ENCODE measurements around the gene KLHDC1.
A peak's percentile ranks its signal among the peaks of the same experiment; 100 is the strongest.
"Not testable (repeated sequence)": the region's sequence is repeated elsewhere in the genome, so short reads cannot be mapped to it uniquely, and the experiment has no call there.

The KLHDC1 gene

GRCh38 chr14:49692193-49692757 lies 645 bp upstream of the KLHDC1 start:
- H3K4me3 ChIP-seq (ENCODE audit: low read depth in 1 of 2, low read length in 2 of 2): peak overlapping the region in 1 of 2 experiments; percentile 80; a peak in 2 of 4 replicates
- H3K27ac ChIP-seq (ENCODE audit: low read length): peak overlapping the region; percentile 76
- H2AFZ ChIP-seq (ENCODE audit: low read depth, low read length): peak overlapping the region; percentile 90
- no peak for DNase-seq
- peaks cover 20% of the 10 kb centered on the region for H3K79me2 ChIP-seq (ENCODE audit: insufficient read depth, low read length)
- no peaks in the 10 kb centered on the region for H4K20me1 ChIP-seq (ENCODE audit: insufficient read depth, low read length)
- H3K4me2 ChIP-seq (ENCODE audit: insufficient read depth, low read length): peak overlapping the region; percentile 72
- ATAC-seq (ENCODE audit: insufficient read depth, low read depth): no peak
- H3K4me1 ChIP-seq (ENCODE audit: insufficient read depth, low read length): peaks cover 37% of the 10 kb centered on the region
- no peaks in the 10 kb centered on the region for H3K9me3 ChIP-seq (ENCODE audit: insufficient read depth, low read length, severe bottlenecking)
- H3K9ac ChIP-seq (ENCODE audit: low read depth, low read length): peak overlapping the region; percentile 73
- no peaks in the 10 kb centered on the region; the same call in 1 of the 2 replicates for H3K36me3 ChIP-seq (ENCODE audit: insufficient read depth, low read length)
- TF ChIP-seq EZH2 (IDR thresholded peaks at IDR 0.05; ENCODE audit: borderline replicate concordance, low read depth, low read length, severe bottlenecking) (no peak), CTCF (IDR thresholded peaks at IDR 0.05; ENCODE audit: borderline replicate concordance, extremely low read depth, low read length, poor library complexity, severe bottlenecking) (no peak)
- no peaks in the 10 kb centered on the region for H3K27me3 ChIP-seq (ENCODE audit: insufficient read depth, low read length, poor library complexity)

GRCh38 chr14:49693735-49694124 lies 810 bp downstream of the KLHDC1 start:
- peak overlapping the region; percentile 38 to 80; a peak in 3 of 4 replicates for H3K4me3 ChIP-seq (ENCODE audit: low read depth in 1 of 2, low read length in 2 of 2)
- peaks cover 28% of the 10 kb centered on the region for H3K4me1 ChIP-seq (ENCODE audit: insufficient read depth, low read length)
- not testable (repeated sequence) for H3K36me3 ChIP-seq (ENCODE audit: insufficient read depth, low read length); ATAC-seq (ENCODE audit: insufficient read depth, low read depth); H4K20me1 ChIP-seq (ENCODE audit: insufficient read depth, low read length); H3K9me3 ChIP-seq (ENCODE audit: insufficient read depth, low read length, severe bottlenecking); H3K27me3 ChIP-seq (ENCODE audit: insufficient read depth, low read length, poor library complexity); H3K79me2 ChIP-seq (ENCODE audit: insufficient read depth, low read length)
- peak overlapping the region; percentile 76; the same call in 1 of the 2 replicates for H3K27ac ChIP-seq (ENCODE audit: low read length)
- peak; percentile 49 for DNase-seq
- peak overlapping the region; percentile 90 for H2AFZ ChIP-seq (ENCODE audit: low read depth, low read length)
- peak overlapping the region; percentile 73 for H3K9ac ChIP-seq (ENCODE audit: low read depth, low read length)
- H3K4me2 ChIP-seq (ENCODE audit: insufficient read depth, low read length): peak overlapping the region; percentile 72

- TF ChIP-seq CTCF (IDR thresholded peaks at IDR 0.05; ENCODE audit: borderline replicate concordance, extremely low read depth, low read length, poor library complexity, severe bottlenecking): no peak
- no peak for TF ChIP-seq EZH2 (IDR thresholded peaks at IDR 0.05; ENCODE audit: borderline replicate concordance, low read depth, low read length, severe bottlenecking)
- DNase-seq: no peak
Measured at GRCh38 chr14:49702725-49703124, 9.8 kb downstream of the KLHDC1 start.

DNA sequence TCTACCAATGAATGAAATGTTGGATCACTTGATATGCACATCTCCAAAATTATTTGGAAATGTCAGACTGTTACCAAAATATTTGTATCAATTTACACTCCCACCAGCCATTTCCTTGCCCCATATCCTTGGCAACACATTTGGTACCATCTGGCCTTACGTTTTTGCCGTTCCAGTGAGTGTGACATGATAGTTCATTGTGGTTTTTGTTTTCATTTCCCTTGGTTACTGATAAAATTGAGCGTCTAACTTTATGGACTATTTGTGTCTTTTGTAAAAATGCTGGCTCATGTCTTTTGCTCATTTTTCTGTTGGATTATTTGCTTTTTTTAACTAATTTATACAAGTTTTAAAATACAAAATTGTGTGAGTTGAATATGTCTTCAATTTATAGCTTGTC lies 11.0 kb downstream of the KLHDC1 start:
- Histone ChIP-seq H3K36me3 (ENCODE audit: insufficient read depth, low read length) (no peaks in the 10 kb centered on the region), H3K79me2 (ENCODE audit: insufficient read depth, low read length) (no peaks in the 10 kb centered on the region), H4K20me1 (ENCODE audit: insufficient read depth, low read length) (no peaks in the 10 kb centered on the region), H3K9me3 (ENCODE audit: insufficient read depth, low read length, severe bottlenecking) (no peaks in the 10 kb centered on the region), H3K4me1 (ENCODE audit: insufficient read depth, low read length) (no peaks in the 10 kb centered on the region), H2AFZ (ENCODE audit: low read depth, low read length) (no peak overlapping the region), H3K4me3 (ENCODE audit: low read depth in 1 of 2, low read length in 2 of 2) (no peak overlapping the region), H3K4me2 (ENCODE audit: insufficient read depth, low read length) (no peak overlapping the region), H3K27me3 (ENCODE audit: insufficient read depth, low read length, poor library complexity) (no peaks in the 10 kb centered on the region), H3K9ac (ENCODE audit: low read depth, low read length) (no peak overlapping the region), H3K27ac (ENCODE audit: low read length) (no peak overlapping the region)
- no peak for DNase-seq
- TF ChIP-seq EZH2 (IDR thresholded peaks at IDR 0.05; ENCODE audit: borderline replicate concordance, low read depth, low read length, severe bottlenecking): no peak
- TF ChIP-seq CTCF (IDR thresholded peaks at IDR 0.05; ENCODE audit: borderline replicate concordance, extremely low read depth, low read length, poor library complexity, severe bottlenecking): no peak
- no peak for ATAC-seq (ENCODE audit: insufficient read depth, low read depth)

More at GRCh38 chr14:49702725-49703124, 9.8 kb downstream of the KLHDC1 start:
- Histone ChIP-seq H3K27me3 (ENCODE audit: insufficient read depth, low read length, poor library complexity) (no peaks in the 10 kb centered on the region), H3K4me1 (ENCODE audit: insufficient read depth, low read length) (no peaks in the 10 kb centered on the region), H3K36me3 (ENCODE audit: insufficient read depth, low read length) (no peaks in the 10 kb centered on the region), H3K9me3 (ENCODE audit: insufficient read depth, low read length, severe bottlenecking) (no peaks in the 10 kb centered on the region), H3K27ac (ENCODE audit: low read length) (no peak overlapping the region), H3K79me2 (ENCODE audit: insufficient read depth, low read length) (no peaks in the 10 kb centered on the region), H3K9ac (ENCODE audit: low read depth, low read length) (no peak overlapping the region), H3K4me2 (ENCODE audit: insufficient read depth, low read length) (no peak overlapping the region), H2AFZ (ENCODE audit: low read depth, low read length) (no peak overlapping the region), H4K20me1 (ENCODE audit: insufficient read depth, low read length) (no peaks in the 10 kb centered on the region), H3K4me3 (ENCODE audit: low read depth in 1 of 2, low read length in 2 of 2) (no peak overlapping the region)
- ATAC-seq (ENCODE audit: insufficient read depth, low read depth): 0 out of 3 replicates have a peak, but pooled peaks have one; percentile 48

- H3K4me1 ChIP-seq (ENCODE audit: insufficient read depth, low read length); H3K9me3 ChIP-seq (ENCODE audit: insufficient read depth, low read length, severe bottlenecking); H4K20me1 ChIP-seq (ENCODE audit: insufficient read depth, low read length); H3K9ac ChIP-seq (ENCODE audit: low read depth, low read length); H3K36me3 ChIP-seq (ENCODE audit: insufficient read depth, low read length); H3K79me2 ChIP-seq (ENCODE audit: insufficient read depth, low read length); H3K4me3 ChIP-seq (ENCODE audit: low read depth in 1 of 2, low read length in 2 of 2); H3K27ac ChIP-seq (ENCODE audit: low read length); DNase-seq; ATAC-seq (ENCODE audit: insufficient read depth, low read depth); H3K4me2 ChIP-seq (ENCODE audit: insufficient read depth, low read length); H2AFZ ChIP-seq (ENCODE audit: low read depth, low read length); H3K27me3 ChIP-seq (ENCODE audit: insufficient read depth, low read length, poor library complexity): not testable (repeated sequence)
Measured at GRCh38 chr14:49704471-49704870, 11.6 kb downstream of the KLHDC1 start.

DNA sequence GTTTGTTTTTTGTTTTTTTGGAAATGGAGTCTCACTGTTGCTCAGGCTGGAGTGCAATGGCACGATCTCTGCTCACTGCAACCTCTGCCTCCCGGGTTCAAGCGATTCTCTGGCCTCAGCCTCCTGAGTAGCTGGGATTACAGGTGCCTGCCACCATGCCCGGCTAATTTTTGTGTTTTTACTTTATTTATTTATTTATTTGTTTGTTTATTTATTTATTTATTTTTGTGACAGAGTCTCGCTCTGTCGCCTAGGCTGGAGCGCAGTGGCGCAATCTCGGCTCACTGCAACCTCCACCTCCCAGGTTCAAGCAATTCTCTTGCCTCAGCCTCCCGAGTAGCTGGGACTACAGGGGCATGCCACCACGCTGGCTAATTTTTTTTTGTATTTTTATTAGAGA lies 18.1 kb downstream of the KLHDC1 start:
- not testable (repeated sequence) for H3K4me3 ChIP-seq (ENCODE audit: low read depth in 1 of 2, low read length in 2 of 2); H3K36me3 ChIP-seq (ENCODE audit: insufficient read depth, low read length); H3K4me2 ChIP-seq (ENCODE audit: insufficient read depth, low read length); H4K20me1 ChIP-seq (ENCODE audit: insufficient read depth, low read length); H3K27ac ChIP-seq (ENCODE audit: low read length); H3K9ac ChIP-seq (ENCODE audit: low read depth, low read length); H3K9me3 ChIP-seq (ENCODE audit: insufficient read depth, low read length, severe bottlenecking); H3K4me1 ChIP-seq (ENCODE audit: insufficient read depth, low read length); H3K79me2 ChIP-seq (ENCODE audit: insufficient read depth, low read length); H3K27me3 ChIP-seq (ENCODE audit: insufficient read depth, low read length, poor library complexity); H2AFZ ChIP-seq (ENCODE audit: low read depth, low read length); DNase-seq; ATAC-seq (ENCODE audit: insufficient read depth, low read depth)
